HS-5 (cell line): Measurements from ENCODE around the gene OR2T6.
"Not testable (repeated sequence)": the region's sequence is repeated elsewhere in the genome, so short reads cannot be mapped to it uniquely, and the experiment has no call there.

Experiments used
- DNase-seq: peaks from one replicate; pipeline ENCODE4 v3.0.0-alpha.2; 2012; ENCODE audit warnings: low read depth

Gene OR2T6

DNA sequence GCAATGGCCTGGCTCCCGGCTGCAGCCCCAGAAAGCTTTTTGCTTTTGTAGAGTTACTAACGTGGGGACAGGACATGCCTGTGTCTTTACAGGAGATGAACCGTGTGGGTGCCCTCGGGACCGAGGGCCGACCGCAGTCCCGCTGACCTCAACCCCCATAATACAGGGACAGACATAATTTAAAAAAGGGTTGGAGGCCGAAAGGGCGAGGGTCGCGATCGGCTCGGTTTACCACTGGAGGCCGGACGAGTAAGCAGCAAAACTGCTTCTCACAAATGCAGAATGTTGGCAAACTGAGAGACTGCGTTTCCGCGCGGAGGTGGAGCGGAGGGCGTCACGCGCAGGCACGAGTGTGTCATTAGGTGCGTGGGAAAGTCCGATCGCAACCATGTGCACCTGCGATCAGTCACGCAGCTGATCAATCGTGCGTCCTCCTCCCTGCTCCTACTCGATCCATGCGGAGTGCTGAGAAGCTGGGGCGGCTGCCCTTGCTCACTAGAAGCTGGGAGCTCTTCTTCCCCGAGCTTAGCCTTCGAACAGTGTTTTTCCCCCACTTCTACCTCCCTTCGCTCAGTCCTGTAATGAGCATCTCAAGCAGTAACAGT lies 58.4 kb downstream of the OR2T6 start:
- not testable (repeated sequence) for DNase-seq

- not testable (repeated sequence) for DNase-seq
Observed at GRCh38 chr1:248434913-248435312, 59.4 kb downstream of the OR2T6 start.

- not testable (repeated sequence) for DNase-seq
Observed at GRCh38 chr1:248436303-248436702, 60.8 kb downstream of the OR2T6 start.

- not testable (repeated sequence) for DNase-seq
Observed at GRCh38 chr1:248438668-248439067, 63.1 kb downstream of the OR2T6 start.

DNA sequence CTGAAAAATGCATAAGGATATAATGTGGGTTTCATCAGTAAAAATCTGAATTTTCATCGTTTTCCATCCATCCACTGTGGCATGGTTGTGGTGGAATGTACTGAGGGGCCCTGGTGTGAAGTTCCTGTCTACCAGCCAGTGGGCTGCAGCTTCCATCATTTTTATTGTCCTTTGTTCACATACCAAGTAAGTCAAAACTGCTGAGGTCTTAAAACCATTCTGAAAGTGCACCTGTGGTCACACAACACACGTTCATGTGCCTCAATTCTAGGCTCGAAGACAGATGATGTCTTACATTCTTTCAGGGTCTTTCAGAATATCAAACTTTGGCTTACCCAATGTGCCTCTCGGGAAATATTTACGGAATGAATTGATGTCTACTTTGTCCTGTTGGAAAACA lies 63.7 kb downstream of the OR2T6 start:
- DNase-seq = not testable (repeated sequence)
